Measurements from ENCODE around the gene SZT2. TPM values are rescaled to one million over a fixed set of nuclear protein-coding genes. Genes with fewer than 3 reads are reported as not detected.

SZT2 gene
- total and polyA plus RNA-seq, 10 of the 15 experiments (the other 5 are each of a cell fraction or from before 2014, with no cell fraction given) = 1.4 to 38.3 (median 12.7) TPM

- no peaks in the 10 kb centered on the region for H4K20me1 ChIP-seq (ENCODE audit: control insufficient read depth, insufficient read depth)
- H2AFZ ChIP-seq (ENCODE audit: control insufficient read depth, low read depth, low read length) = no peak overlapping the region
- POLR2A ChIA-PET = no interaction called here
- ATAC-seq = no peak
- H3K36me3 ChIP-seq (ENCODE audit: control insufficient read depth in 2 of 2, insufficient read depth in 2 of 2, low read length in 1 of 2) = peaks cover 4 to 20% of the 10 kb centered on the region in 2 experiments
- SMC1A ChIA-PET (ENCODE audit: uncharacterized antibody, unreplicated experiment) = no interaction called here
- intact Hi-C loops (cut with micrococcal nuclease; ENCODE audit: unreplicated experiment) (no loop called here), in situ Hi-C loops (cut with MboI) (no loop called here)
- FAIRE-seq = no peak
- H3K4me2 ChIP-seq (ENCODE audit: control insufficient read depth, insufficient read depth) = no peak overlapping the region
- no peaks in the 10 kb centered on the region for H3K79me2 ChIP-seq (ENCODE audit: control insufficient read depth, insufficient read depth, low read length)
- 97% methylated on average over 6 of the region's 6 CpGs for WGBS (ENCODE audit: insufficient coverage, insufficient replicate concordance, low lambda C conversion rate, missing lambda C conversion rate)
- H3K4me1 ChIP-seq (ENCODE audit: control insufficient read depth, insufficient read depth, low read length) = no peaks in the 10 kb centered on the region
- RAD21 ChIA-PET (ENCODE audit: unreplicated experiment) = no interaction called here
- no peak for DNase-seq (ENCODE audit: low read depth, low spot score)
- H3K9me3 ChIP-seq (replicated peaks; ENCODE audit: control insufficient read depth, insufficient read depth, low read length) = no peaks in the 10 kb centered on the region
- CTCF ChIA-PET = no interaction called here
- no peaks in the 10 kb centered on the region for H3K27me3 ChIP-seq (replicated peaks in 1 of 2; ENCODE audit: control insufficient read depth in 2 of 2, insufficient read depth in 2 of 2, low read length in 1 of 2)
- H3K27ac ChIP-seq (ENCODE audit: control insufficient read depth, insufficient read depth) = no peak overlapping the region
- no TSS peak for BruUV-seq (replicated peaks)
- H3K4me3 ChIP-seq = no peak overlapping the region
- TF ChIP-seq CEBPB (IDR thresholded peaks at IDR 0.05; ENCODE audit: borderline replicate concordance in 1 of 2, low read depth in 2 of 2, low read length in 2 of 2) (no peak), IRF4 (IDR thresholded peaks at IDR 0.05; ENCODE audit: low read depth, low read length) (no peak), FOS (IDR thresholded peaks at IDR 0.05; ENCODE audit: borderline replicate concordance, extremely low read depth, insufficient read length) (no peak), STAT3 (IDR thresholded peaks at IDR 0.05; ENCODE audit: low read depth, low read length) (no peak), NFYA (IDR thresholded peaks at IDR 0.05; ENCODE audit: borderline replicate concordance, low read depth, low read length) (no peak), NFIC (IDR thresholded peaks at IDR 0.05; ENCODE audit: low read depth, low read length) (no peak), MEF2A (IDR thresholded peaks at IDR 0.05; ENCODE audit: insufficient read depth, low read depth, low read length) (no peak), LARP7 (IDR thresholded peaks at IDR 0.05) (no peak), SMAD5 (IDR thresholded peaks at IDR 0.05; ENCODE audit: low read depth) (no peak), EP300 (IDR thresholded peaks at IDR 0.05; ENCODE audit: borderline replicate concordance in 1 of 2, control insufficient read depth in 1 of 2, low read depth in 2 of 2, low read length in 2 of 2) (no peak), MYC (IDR thresholded peaks at IDR 0.05; ENCODE audit: insufficient read depth, insufficient read length, insufficient replicate concordance, low read length, severe bottlenecking) (no peak), NR2C1 (IDR thresholded peaks at IDR 0.05) (no peak), ZBTB40 (IDR thresholded peaks at IDR 0.05; ENCODE audit: borderline replicate concordance) (no peak), MEF2B (IDR thresholded peaks at IDR 0.05; ENCODE audit: partially characterized antibody, poor library complexity, severe bottlenecking) (no peak)
- TF ChIP-seq, protein P1, sequence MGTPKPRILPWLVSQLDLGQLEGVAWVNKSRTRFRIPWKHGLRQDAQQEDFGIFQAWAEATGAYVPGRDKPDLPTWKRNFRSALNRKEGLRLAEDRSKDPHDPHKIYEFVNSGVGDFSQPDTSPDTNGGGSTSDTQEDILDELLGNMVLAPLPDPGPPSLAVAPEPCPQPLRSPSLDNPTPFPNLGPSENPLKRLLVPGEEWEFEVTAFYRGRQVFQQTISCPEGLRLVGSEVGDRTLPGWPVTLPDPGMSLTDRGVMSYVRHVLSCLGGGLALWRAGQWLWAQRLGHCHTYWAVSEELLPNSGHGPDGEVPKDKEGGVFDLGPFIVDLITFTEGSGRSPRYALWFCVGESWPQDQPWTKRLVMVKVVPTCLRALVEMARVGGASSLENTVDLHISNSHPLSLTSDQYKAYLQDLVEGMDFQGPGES (IDR thresholded peaks at IDR 0.05) = no peak
- H3K9ac ChIP-seq (ENCODE audit: control insufficient read depth, insufficient read depth, low read length) = no peak overlapping the region
These were observed 14.7 kb downstream of the SZT2 start for GRCh38 chr1:43404353-43404752.

Measured in GM12878 (cell line).